Upper lobe of left lung (tissue), 4 donors: ENCODE results near the gene SLIT1.

Source experiments
- EP300 ChIP-seq, 4 donors: sonication (generic); formaldehyde crosslinking; IDR thresholded peaks; one replicate each; pipeline ENCODE4 v1.5.1; 2017; ENCODE audit warnings: antibody characterized with exemption in 4 of 4, control low read depth in 2 of 4
- POLR2AphosphoS5 ChIP-seq, 2 donors: sonication (generic); formaldehyde crosslinking; IDR thresholded peaks; one replicate each; pipeline ENCODE4 v1.5.1; 2017; ENCODE audit warnings: antibody characterized with exemption in 2 of 2
- TF ChIP-seq, protein P1 (sequence below), 6 experiments: fragments of 450-650 bp in 4 of 6; fragments of 200-600 bp in 2 of 6; sonication (generic) in 2 of 6; IDR thresholded peaks; one replicate each; pipeline ENCODE4 v1.5.1; 2016 to 2019; ENCODE audit warnings: antibody characterized with exemption in 6 of 6

DNA sequence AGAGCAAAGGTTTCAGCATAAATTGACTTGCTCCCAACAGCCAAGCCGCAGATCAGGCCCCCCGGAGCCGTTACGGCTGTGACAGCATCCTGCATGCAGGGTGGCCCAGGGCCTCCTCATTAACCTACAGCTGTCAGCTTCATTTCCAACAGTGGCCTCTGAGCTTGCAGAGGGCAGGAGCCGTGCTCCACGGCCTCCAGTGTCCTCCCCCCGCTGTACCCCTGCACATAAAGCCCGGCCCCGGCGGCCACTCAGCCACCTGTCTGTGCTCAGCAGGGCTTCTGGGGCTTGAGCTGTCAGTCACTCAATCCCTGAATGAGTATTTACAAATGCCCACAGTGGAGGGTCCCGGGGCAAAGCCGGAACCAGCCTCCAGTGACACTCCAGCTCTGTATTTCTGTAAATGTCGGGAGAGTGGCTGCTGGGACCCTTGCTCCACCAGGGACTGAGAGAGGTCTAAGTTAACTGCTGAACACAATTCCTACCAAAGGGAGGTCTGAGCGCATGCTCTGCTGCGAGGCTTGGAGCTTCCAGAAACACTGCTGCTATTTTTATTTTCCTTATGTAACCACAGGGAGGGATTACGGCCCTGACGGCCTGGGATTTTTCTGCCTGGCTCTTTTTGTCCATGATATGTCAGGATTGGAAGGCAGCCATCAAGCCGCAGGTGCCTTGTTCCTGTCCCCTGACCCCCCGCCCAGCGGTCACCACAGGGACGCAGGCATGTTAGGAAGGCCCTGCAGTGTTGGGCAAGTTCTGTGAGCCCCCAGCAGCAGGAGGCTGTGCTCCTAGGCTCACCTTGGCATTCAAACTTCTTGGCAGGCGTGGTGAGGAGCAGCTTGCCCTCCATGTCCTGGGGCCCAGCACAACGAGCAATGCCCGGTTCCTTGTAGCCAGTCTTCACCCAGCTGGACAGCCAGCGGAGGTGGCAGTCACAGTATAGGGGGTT is 165.0 kb downstream of the SLIT1 start:
- TF ChIP-seq POLR2AphosphoS5 (IDR thresholded peaks at IDR 0.05) (no peak), EP300 (IDR thresholded peaks at IDR 0.05) (no peak)
- TF ChIP-seq, protein P1, sequence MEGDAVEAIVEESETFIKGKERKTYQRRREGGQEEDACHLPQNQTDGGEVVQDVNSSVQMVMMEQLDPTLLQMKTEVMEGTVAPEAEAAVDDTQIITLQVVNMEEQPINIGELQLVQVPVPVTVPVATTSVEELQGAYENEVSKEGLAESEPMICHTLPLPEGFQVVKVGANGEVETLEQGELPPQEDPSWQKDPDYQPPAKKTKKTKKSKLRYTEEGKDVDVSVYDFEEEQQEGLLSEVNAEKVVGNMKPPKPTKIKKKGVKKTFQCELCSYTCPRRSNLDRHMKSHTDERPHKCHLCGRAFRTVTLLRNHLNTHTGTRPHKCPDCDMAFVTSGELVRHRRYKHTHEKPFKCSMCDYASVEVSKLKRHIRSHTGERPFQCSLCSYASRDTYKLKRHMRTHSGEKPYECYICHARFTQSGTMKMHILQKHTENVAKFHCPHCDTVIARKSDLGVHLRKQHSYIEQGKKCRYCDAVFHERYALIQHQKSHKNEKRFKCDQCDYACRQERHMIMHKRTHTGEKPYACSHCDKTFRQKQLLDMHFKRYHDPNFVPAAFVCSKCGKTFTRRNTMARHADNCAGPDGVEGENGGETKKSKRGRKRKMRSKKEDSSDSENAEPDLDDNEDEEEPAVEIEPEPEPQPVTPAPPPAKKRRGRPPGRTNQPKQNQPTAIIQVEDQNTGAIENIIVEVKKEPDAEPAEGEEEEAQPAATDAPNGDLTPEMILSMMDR (IDR thresholded peaks at IDR 0.05) = no peak
